Kidney glomerular epithelial cell (primary cell): ENCODE measurements around the gene NDUFV2.

Source experiments
- DNase-seq: peaks from one replicate; lab custom pipeline; 2025; lab: John Stamatoyannopoulos, UW

The NDUFV2 gene

DNA sequence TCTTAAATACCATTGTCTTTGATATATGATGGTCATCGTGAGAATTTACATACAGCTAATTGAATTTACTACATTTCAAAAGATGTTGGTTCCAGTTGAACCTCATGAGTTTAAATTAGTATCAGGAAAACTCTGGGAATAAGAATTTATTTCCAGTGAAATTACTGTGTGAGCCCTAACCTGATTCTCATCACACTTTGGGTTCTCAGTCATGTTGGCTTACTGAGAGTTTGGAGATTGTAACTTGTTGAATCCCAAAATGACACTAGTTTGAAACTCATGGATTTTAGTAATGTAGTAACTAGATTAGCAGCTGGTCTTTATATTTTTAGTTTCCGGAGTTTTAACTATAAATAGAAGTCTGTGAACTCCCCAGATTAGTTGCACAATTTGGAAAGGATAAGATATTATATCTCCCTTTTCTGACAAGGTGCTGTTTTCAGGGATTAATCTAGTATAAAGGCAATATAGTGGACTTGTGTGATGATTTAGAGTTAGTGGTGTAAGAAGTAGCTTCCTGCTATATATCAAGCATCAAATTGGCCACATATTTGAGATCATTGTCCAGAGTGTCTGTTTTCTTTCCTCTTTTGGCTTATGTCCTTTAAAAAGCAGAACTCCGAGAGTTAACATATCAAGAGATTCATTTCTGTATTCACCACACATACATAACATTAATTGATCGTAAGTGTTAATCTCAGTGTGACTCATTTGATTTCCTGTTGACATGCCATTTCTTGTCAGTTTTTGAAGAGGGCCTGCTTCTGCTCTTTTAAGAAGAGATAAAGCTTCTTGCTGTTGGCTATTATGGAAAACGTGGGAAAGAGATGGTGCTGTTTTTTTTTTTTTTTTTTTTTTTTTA is 15.7 kb downstream of the NDUFV2 start:
- no peak for DNase-seq

DNA sequence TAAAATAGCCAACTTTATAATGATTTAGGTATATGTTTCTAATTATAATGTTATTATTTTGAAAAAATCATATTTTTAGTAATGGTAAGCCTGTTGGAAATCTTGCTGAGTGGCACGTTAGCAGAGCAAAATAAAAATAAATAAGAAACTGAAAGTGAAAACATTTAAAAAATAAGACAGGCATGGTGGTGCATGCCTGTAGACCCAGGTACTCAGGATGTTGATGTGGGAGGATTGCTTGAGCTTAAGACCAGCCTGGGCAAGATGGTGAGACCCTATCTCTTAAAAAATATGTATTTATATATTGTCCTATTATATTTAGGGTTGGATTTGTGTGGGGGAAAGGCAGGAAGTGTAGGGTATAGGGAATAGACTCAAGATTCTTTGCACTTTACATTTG is 18.3 kb downstream of the NDUFV2 start:
- no peak for DNase-seq

DNA sequence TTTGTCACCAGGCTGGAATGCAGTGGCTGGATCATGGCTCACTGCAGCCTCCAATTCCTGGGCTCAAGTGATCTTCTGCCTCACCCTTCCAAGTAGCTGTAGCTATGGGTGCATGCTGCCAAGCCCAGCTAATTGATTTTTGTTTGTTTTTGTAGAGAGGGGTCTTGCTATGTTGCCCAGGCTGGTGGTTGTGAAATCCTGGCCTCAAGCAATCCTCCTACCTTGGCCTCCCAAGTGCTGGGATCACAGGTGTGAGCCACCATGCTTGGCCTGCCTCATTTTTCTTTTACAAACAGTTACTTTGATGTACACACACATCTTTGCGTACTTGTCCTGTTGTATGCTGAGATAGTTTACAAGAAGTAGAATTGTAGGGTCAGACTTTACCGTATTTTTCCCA is 21.0 kb downstream of the NDUFV2 start:
- no peak for DNase-seq

DNA sequence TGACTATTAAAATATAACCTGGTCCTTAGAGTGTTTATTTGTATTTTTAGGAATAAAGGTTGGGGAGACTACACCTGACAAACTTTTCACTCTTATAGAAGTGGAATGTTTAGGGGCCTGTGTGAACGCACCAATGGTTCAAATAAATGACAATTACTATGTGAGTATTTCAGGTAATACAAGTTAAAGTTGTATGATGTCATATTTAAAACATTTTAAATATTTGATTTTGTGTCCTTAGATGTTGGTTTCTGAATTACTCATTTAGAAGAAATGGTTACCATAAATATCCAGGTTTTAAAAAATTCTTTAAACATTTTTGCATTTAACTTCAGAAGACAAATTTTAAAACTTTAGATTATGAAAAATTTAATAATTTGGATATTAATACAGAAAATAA is 22.3 kb downstream of the NDUFV2 start:
- DNase-seq = no peak

DNA sequence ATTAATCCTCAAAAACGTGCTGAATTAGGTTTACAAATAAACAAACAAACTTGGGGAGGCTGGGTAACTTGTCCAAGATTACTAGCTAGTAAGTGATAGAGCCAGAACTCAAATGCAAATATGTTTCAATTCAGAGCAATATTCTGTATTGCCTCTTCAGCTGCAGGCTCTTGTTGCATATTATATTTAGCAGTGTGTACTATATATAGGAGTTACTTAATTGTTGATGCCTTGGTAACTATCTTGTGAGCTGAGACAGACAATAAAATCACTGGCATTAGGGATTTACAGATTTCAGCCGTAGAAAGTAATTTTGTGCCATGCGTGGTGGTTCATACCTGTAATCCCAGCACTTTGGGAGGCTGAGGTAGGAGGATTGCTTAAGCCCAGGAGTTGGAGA is 23.8 kb downstream of the NDUFV2 start:
- DNase-seq = no peak

DNA sequence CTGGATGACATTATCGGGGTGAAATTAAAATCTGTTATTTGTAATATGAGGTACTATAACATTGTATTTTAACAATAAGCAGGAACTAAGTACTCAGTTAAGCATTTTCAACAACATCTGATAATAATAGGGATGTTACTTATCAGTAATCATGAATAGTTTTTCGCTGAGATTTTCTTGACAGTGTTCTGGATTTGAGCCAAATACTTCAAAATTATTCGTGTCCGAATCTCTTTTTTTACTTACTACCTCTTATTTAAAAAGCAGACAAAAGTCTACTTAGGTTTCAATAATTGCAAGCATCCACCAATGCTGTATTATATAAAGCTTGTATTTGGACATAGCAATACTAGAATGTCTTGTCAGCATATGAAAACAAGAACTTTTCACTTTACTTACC is 27.7 kb downstream of the NDUFV2 start:
- no peak for DNase-seq

DNA sequence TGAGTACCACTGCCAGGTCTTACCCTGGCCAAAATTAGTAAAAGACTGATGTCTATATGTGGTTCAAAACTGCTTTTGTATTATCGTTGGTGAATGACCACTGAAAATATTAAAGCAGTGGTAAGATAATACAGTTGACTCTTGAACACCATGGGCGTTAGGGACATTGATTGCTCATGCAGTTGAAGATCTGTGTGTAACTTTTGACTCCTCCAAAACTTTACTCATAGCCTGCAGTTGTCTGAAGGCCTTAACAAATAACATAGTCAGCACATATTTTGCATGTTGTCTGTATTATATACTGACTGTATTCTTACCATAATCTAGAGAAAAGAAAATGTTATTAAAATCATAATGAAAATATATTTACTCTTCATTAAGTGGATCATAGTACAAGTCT is 28.3 kb downstream of the NDUFV2 start:
- no peak for DNase-seq

DNA sequence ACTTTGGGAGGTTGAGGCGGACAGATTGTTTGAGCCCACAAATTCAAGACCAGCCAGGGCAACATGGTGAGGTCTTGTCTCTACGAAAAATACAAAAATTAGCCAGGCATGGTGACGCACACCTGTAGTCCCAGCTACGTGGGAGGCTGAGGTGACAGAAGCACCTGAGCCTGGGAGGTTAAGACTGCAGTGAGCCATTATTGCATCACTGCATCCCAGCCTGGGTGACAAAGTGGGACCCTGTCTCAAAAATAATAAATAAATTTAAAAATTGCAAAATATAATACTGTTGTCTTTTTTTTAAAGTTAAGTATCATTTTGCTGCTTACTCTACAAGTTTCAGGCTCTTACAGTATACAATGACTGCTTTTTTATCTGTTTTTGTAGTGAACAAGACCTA is 30.1 kb downstream of the NDUFV2 start:
- no peak for DNase-seq

DNA sequence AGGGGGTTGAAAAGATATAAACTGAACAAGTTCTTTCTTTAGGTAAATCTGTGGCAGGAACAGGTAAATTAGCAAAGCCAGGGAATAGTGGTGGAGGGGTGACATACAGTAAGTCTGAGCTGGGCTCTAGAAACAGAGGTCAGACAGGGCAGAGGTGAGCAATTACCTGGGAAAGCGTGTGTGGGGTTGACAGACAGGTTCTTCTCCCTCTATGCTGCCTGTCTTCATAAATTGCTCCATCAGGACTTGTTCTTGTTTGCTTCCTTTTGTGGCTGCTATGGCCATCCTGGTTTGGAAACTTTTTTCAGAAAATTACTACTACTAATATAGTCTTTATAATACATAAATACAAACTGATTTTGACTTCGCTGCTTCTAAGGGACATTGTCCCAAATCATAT is 30.7 kb downstream of the NDUFV2 start:
- DNase-seq = no peak

DNA sequence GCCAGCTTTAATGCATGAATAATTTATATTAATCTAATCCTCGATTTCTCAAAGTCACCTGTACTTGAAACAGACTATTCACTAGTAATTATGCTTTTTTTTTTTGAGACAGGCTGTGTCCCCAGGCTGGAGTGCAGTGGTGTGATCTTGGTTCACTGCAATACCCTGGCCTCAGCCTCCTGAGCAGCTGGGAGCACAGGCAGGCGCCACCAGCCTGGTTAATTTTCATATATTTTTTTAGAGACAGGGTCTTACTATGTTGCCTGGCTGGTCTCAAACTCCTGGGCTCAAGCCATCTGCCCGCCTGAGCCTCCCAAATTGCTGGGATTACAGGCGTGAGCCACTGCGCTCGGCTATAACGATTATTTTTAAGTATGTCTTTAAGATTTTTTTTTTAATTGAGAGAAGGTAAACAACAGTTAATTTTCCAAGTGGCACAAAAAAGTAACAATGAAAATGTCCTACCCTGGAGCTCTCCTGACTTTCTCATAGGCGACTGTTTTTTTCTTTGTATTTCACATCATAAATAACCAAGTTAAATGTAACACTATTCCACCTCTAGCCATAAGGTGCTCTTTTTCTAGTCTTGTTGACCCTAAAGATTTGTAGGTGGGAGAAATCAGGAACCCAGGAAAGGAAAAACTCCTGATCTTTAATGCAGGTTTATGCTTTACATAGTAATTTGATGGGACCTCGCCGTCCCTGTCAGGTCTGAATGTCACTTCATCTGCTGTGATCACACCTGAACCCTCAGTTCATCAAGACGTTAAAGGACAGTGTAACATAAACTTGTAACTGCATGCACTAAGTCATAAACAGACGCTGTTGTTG is 32.8 kb downstream of the NDUFV2 start:
- no peak for DNase-seq

DNA sequence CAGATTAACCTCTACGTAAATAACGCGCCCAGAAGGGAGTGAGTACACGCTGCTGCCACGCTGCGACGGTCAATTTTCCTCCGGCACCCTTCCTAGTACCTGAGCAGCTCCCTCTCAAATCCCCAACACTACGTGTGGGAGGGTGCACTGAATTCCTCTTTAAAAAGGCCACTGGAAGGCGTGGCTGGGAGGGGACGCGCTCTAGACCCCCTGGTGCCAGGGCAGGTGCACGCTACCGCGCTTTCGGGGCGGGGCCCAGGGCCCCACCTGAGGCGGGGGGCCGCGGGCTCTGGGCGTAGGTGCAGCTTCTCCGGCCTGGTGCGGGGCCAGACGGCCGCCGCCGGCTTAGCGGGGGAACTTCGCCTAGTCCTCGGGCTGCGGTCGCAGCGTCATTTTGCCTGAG is 33.4 kb downstream of the NDUFV2 start:
- no peak for DNase-seq

DNA sequence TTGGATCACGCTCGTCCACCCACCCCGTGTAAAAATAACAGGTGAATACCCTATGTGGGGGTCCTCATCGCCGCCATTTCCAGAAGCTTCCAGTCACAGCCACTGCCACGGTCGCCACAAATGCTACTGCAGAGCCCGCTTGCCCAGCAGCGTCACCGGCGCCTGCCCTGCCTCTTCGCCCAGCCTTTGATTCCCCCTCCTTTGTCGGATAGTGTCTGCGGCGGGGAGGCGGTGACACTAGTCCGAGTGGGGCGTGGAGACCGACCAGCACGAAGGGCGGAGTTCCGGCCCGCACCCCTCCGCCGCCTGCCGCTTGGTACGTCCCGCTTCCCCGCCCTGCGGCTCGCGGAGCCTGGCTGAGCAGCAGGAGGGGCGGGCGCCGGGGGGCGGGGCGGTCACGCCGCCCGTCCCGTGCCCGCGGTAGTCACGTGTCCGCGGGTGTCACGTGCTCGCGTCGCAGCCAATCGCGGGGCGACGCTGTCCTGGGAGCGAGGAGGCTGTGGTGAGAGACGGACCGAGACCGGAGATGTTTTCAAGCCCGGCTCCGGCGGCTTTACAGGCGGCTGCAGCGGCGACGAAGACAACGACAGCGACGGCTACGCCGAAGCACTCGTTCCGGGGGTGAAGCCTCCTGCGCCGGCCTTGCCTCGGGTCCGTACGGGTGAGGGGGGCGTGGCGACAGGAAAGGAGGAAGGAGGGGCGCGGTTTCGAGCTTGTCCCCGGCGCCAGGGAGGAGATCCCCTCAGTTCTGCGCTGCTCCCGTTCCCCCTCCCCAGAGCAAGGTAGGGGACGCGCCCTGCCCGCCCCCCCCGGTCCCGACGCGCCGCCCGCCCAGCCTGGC is 34.0 kb downstream of the NDUFV2 start, which contains the start of gene ANKRD12:
ANKRD12 (plus strand) TSS at position 467 of the 841 bp plus-strand sequence. CDS start 45,652 bp downstream, outside the sequence.
- DNase-seq = peak; percentile 88

DNA sequence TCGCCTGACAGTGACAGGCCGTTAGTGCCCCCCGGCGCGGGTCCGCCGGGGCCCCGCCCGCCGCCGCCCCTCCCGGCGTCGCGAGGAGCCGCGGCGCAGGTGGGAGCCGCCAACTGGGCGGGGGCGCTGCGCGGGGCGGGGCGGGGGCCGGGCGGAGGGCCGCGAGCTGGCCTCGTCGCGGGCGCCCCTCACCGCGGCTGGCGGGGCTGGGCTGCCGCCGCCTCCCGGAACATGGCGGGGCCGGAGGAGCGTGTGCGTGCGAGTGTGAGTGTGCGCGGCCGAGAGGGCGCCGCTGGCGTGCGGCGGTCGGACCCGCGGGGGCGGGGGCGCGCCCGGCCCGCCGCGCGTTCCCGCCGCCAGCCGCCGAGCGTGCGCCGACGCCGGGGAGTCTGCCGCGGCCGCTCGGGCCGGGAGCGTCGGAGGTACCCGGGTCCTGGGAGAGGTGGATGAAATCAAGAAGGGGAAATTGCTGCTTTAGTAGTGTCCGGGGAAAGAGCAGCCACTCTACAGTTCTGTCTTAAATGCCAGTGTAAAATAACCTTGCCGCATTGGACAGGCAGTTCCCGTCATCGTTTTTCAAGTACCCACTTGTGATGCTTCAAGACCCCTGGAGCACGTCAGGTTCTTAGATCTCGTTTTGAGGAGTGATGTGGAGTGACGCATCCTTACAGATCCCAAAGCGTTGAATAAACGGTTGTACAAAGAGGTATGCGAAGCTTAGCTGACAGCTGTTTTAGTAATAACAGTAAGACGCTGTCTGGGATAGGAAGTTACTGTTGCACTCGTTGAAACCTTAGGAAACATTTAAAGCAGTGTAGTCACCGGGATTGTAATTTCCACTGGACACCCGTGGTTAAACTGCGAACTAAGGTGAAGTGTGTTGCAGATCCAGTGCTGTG is 34.9 kb downstream of the NDUFV2 start:
- peak; percentile 85 for DNase-seq

DNA sequence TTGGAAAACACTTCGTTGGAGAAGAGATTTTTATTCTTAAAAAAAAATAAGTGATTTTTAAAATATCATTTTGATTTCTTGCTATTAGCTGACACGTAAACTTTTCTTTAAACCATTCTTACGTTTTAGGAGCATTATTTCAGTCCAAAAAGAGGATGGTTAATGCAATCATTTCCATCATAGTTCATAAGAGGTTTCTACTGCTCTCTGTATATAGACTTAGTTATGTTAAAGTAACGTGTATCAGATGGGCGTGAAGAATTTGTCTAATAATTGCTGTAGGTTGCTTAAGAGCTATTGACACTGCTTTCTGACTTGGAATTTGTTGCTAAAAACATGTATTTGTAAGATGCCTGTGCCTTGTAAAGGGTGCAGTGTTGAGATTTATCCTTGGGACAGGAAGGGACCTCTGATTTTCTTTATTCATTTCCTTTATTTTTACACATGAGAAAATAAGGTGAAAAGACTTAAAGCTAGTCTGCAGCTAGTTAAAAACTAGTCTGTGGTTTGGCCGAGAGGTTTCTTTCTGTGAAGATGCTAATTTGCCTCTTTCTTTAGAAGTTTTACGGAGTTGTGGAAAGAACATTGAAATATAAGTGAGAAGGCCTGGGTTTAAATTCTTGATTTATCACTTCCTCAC is 37.0 kb downstream of the NDUFV2 start:
- no peak for DNase-seq

DNA sequence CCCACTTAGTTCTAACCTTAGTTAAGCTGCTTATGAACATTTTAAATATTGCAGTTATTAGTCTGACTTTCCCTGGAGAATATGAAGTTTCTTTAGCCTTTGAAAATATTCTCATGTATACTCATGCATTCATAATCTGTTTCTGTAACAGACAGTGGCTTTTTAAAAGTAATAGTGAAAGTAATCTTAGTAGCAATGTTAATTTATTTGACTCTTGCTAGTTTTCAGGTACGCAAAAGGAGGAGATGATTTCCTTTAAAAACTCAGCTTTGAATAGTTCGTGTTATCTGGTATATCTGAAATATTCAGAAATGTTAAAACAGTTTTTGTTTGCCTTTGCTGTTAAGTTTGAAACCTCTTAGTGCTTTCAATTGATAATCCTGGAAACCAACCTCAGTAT is 37.9 kb downstream of the NDUFV2 start:
- DNase-seq = no peak

DNA sequence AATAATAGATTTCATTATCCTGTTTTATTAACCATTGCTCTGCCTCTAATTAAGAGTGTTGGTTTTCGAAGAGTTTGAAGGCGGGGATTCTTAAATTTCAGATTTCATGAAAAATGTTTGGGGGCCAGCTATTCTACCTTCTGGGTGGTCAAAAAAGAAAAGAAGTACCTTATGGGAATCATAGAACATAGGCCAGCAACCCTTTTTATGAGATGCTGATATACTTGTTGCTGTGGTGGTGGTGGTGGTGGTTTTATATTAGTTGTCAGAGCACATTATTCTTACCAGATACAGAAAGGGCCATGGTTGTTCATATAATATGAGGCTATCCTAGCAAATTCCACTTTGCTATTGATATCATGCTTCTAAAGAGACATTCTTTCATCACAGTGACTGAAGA is 38.5 kb downstream of the NDUFV2 start:
- DNase-seq = no peak

DNA sequence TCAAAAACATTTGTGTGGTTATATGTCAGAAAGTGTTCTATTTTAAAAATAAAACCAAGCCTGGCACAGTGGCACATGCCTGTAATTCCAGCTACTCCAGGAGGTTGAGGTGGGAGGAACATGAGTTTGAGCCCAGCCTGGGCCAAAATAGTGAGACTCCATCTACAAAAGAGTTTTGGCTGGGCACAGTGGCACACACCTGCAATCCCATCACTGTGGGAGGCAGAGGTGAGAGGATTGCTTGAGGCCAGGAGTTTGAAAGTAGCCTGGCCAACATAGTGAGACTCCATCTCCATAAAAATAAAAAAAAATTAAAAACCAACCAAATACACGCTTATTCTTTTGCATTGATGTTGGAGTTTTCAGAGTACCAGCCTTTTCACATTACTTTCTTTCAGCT is 43.7 kb downstream of the NDUFV2 start:
- DNase-seq = no peak

DNA sequence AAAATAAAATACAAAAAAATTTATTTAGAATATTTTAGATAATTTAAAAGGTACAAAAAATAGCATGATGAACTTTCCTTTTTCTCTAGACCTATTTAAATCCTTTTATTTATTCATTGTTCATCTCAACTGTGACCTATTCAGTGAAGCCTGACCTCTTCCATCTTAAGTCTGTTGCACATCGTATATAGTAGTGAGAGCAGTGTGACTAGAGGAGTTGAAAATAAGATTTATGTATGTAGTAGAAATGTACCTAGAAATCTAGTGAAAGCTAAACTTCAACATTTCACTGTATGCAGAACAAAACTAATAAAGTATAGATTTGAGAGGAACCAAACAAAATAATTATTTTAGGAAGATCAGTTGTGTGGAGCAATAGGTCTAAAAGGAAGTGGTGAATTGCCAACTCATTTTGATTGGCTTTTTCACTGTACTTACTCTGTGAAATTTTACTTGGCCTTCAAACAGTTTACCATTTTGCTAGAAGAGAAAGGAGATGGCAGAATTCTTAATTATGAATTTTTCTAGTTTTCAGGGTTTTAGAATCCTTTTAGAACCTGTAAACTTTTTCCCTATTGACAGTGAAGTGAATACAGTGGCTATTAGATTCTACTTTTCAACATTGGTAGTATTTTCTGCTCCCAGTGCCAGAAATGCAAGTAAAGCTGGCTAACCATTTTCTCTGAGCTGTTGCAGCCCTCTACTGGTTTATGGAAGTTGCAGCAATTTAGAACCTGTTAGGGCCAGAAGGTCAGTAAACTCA is 45.1 kb downstream of the NDUFV2 start:
- peak; percentile 78 for DNase-seq

DNA sequence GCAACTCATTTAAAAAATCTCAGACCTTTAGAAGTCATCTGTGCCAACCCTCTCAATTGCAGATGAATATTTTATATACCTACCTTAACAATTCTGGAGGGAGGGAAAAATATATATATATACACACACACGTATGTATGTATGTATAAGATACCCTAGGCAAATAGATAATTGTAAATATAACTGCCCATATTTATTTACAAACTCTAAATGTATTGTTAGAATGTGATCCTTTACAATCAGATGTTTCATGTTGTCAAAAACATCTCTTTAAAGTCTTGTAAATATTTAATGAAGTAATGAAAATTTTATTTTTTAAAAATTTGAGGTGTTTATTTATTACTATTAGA is 45.7 kb downstream of the NDUFV2 start:
- DNase-seq = no peak

DNA sequence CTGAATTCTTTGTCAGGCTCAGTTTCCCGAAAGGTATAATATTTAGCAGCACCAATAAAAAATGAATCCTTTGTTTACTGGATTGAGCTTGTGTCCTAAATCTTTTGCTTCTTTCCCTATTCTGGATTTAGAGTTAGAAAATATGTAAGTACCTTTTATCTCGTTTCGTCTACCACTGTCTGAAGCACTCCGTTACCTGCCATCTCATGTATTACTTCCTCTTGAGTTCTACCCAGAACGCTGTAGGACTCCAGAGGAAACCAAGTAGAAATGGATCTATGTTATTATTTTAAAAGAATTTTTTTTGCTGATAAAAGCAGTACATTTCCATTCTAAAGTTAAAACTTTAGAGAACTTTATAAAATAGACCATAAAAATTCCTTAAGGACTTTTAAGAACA is 47.6 kb downstream of the NDUFV2 start:
- no peak for DNase-seq
